Mucosa of gallbladder (tissue), 1 donor: ENCODE data around the gene JARID2. TPM values are rescaled to one million over a fixed set of nuclear protein-coding genes. Genes with fewer than 3 reads are reported as not detected.

Source experiments
- DNase-seq: peaks from one replicate; pipeline ENCODE4 v3.0.0-alpha.2; 2020; ENCODE audit warnings: low spot score
- total RNA-seq: library from RNA; stranded (reverse); gene quantifications from one replicate; pipeline ENCODE4 v1.2.1, GENCODE V29; 2021
- donor health status: DM: no; HTN: no; CAD: no.

Gene JARID2
- total RNA-seq, 1 donor from 2014 or later, result 10.7 TPM

DNA sequence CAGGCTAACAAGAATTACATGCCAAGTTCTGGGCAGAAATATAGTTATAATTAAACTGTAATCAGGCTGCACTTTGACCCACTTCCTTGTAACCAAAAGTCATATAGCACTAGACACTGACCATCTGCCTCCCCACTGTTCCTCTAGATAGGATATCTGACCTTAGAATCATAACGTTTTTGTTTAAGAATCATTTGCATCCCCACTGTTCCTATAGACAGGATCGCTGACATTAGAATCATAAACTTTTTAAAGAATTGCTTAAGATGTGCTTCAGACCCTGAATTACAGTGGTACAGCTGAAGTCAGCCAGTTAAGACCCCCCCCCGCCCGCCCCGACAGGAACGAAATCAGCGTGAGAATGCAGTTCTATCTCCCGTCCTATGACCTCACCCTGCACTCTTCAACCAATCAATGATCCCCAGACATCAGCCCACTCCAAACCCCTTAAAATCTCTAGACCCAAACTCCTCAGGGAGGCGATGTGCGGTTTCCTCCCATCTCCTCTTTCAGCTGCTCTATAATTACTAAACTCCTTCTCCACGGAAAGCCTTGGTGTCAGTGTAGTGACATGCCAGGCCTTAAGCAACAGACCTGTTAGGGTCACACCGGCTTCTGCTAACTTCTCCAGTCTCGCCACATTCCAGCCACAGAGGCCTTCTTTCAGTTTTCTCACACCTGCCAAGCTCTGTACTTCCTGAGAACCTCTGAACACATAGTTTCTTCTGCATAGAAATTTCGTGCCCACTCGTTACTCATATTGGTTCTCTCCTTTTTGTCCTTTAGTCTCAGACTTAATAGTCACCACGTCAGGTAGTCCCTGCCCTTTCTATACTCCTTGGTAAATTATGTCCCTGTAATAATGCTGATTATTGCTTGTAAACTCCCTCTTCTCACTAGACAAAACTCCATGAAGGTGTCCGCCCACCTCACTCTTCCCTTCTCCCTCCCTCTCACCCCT, 323.4 kb downstream of the JARID2 start:
- DNase-seq, result no peak

GRCh38 chr6:15570171-15570570, 324.3 kb downstream of the JARID2 start:
- no peak for DNase-seq
